GM12878 (cell line): ENCODE results near the gene RAD51B.

Experiments
- ATF7 ChIP-seq: fragments of 450-650 bp; IDR thresholded peaks from 2 replicates; pipeline ENCODE4 v1.6.1; 2016; ENCODE audit warnings: low read depth, mild to moderate bottlenecking
- BCL11A ChIP-seq: IDR thresholded peaks from 2 replicates; pipeline ENCODE4 v1.6.1; 2011; ENCODE audit warnings: low read depth, low read length
- CHD4 ChIP-seq: fragments of 200-600 bp; sonication (generic); IDR thresholded peaks from 2 replicates; pipeline ENCODE4 v1.6.1; 2016; ENCODE audit warnings: mild to moderate bottlenecking
- CTCF ChIP-seq, 3 experiments: IDR thresholded peaks in 2 of 3; conservative IDR thresholded peaks in 1 of 3; 2 replicates each; pipeline ENCODE4 v1.5.1; 2011; ENCODE audit warnings: low read depth in 3 of 3, low read length in 3 of 3, mild to moderate bottlenecking in 3 of 3, control low read depth in 2 of 3, moderate library complexity in 2 of 3, inconsistent platforms in 1 of 3, mixed read lengths in 1 of 3; ENCODE audit not compliant: control insufficient read depth in 2 of 3, insufficient read depth in 1 of 3; ENCODE audit errors: extremely low read depth in 1 of 3
- EP300 ChIP-seq, 2 experiments: fragments of 150-350 bp in 1 of 2; IDR thresholded peaks; 2 replicates each; pipeline ENCODE4 v1.6.1; 2011 to 2012; ENCODE audit warnings: low read depth in 2 of 2, low read length in 2 of 2, borderline replicate concordance in 1 of 2, improper control_type of control experiment in 1 of 2, inconsistent platforms in 1 of 2; ENCODE audit not compliant: control insufficient read depth in 1 of 2
- FOS ChIP-seq: IDR thresholded peaks from 3 replicates; pipeline ENCODE4 v1.6.1; 2011; ENCODE audit warnings: borderline replicate concordance; ENCODE audit not compliant: insufficient read length; ENCODE audit errors: extremely low read depth
- FOXM1 ChIP-seq: IDR thresholded peaks from 2 replicates; pipeline ENCODE4 v1.6.1; 2012; ENCODE audit warnings: low read depth, mild to moderate bottlenecking, inconsistent platforms, low read length, moderate library complexity
- MYC ChIP-seq: IDR thresholded peaks from 2 replicates; pipeline ENCODE4 v1.6.1; 2011; ENCODE audit warnings: mild to moderate bottlenecking, low read length, moderate library complexity, inconsistent platforms; ENCODE audit not compliant: insufficient read depth, insufficient replicate concordance, insufficient read length, severe bottlenecking
- NFYA ChIP-seq: IDR thresholded peaks from 2 replicates; pipeline ENCODE4 v1.6.1; 2011; ENCODE audit warnings: low read depth, mild to moderate bottlenecking, low read length, improper control_type of control experiment, borderline replicate concordance
- POLR2A ChIP-seq: IDR thresholded peaks from 2 replicates; pipeline ENCODE4 v1.6.1; 2011; ENCODE audit warnings: low read depth, mild to moderate bottlenecking, low read length
- SPI1 ChIP-seq: IDR thresholded peaks from 2 replicates; pipeline ENCODE4 v1.6.1; 2011; ENCODE audit warnings: low read depth, mild to moderate bottlenecking, low read length, moderate library complexity, borderline replicate concordance; ENCODE audit not compliant: insufficient read depth
- TAF1 ChIP-seq: IDR thresholded peaks from 2 replicates; pipeline ENCODE4 v1.6.1; 2011; ENCODE audit warnings: mild to moderate bottlenecking, low read depth, low read length, borderline replicate concordance
- ZBTB33 ChIP-seq: fragments of 450-650 bp; IDR thresholded peaks from 2 replicates; pipeline ENCODE4 v1.6.1; 2017; ENCODE audit warnings: mild to moderate bottlenecking
- ZBTB4 ChIP-seq: fragments of 450-650 bp; formaldehyde crosslinking; IDR thresholded peaks from 2 replicates; pipeline ENCODE4 v1.4.0; 2022; ENCODE audit warnings: mild to moderate bottlenecking, moderate library complexity

- TF ChIP-seq FOS (no peak), ATF7 (no peak), MYC (no peak), SPI1 (no peak), NFYA (no peak), EP300 (IDR thresholded peaks at IDR 0.05; ENCODE audit: borderline replicate concordance in 1 of 2, control insufficient read depth in 1 of 2, low read depth in 2 of 2, low read length in 2 of 2) (no peak), CTCF (IDR thresholded peaks at IDR 0.05 in 2 of 3, conservative IDR thresholded peaks at IDR 0.05 in 1 of 3; ENCODE audit: control insufficient read depth in 2 of 3, extremely low read depth in 1 of 3, insufficient read depth in 1 of 3, low read depth in 3 of 3, low read length in 3 of 3) (no peak), TAF1 (no peak), FOXM1 (no peak), BCL11A (no peak), CHD4 (no peak), ZBTB33 (no peak), ZBTB4 (CRISPR knock-in tag) (no peak), POLR2A (no peak)
Measured at GRCh38 chr14:68159701-68160633, 340.4 kb downstream of the RAD51B start.
